Common myeloid progenitor, CD34-positive (primary cell): ENCODE data around the gene CASKIN1.

ENCODE experiments used
- CTCF ChIA-PET: fragments of 350-600 bp; sonication (Branson Sonifier 250); formaldehyde crosslinking; loops from one replicate; lab custom pipeline; 2021; ENCODE audit warnings: antibody characterized with exemption; lab: Charles Lee
- POLR2A ChIA-PET: fragments of 350-600 bp; sonication (Branson Sonifier 250); formaldehyde crosslinking; loops from one replicate; lab custom pipeline; 2021; ENCODE audit warnings: antibody characterized with exemption; lab: Charles Lee
- DNase-seq, 3 donors: peaks; one replicate each; pipeline versions ENCODE4 v3.0.0 to v3.0.0-alpha.2; 2013
- H3K27ac ChIP-seq, 2 experiments: 1 replicate in 1 of 2; 2 replicates in 1 of 2; pipeline ENCODE4 v1.7.0; 2013; ENCODE audit warnings: inconsistent platforms in 2 of 2, low read length in 2 of 2, mild to moderate bottlenecking in 2 of 2, low read depth in 1 of 2, moderate library complexity in 1 of 2; ENCODE audit not compliant: severe bottlenecking in 2 of 2, insufficient read depth in 1 of 2, poor library complexity in 1 of 2
- H3K27me3 ChIP-seq, 5 experiments: replicated peaks in 2 of 5; 1 replicate in 3 of 5; 2 replicates in 2 of 5; pipeline versions ENCODE4 v1.6.1 to v1.7.0; 2013; ENCODE audit warnings: low read length in 4 of 5, mild to moderate bottlenecking in 2 of 5, moderate library complexity in 2 of 5, inconsistent platforms in 1 of 5; ENCODE audit not compliant: insufficient read depth in 5 of 5, control insufficient read depth in 4 of 5
- H3K36me3 ChIP-seq, 4 experiments: 1 replicate in 2 of 4; 2 replicates in 2 of 4; pipeline versions ENCODE4 v1.6.1 to v1.7.0; 2013; ENCODE audit warnings: low read length in 3 of 4, control low read depth in 1 of 4, mild to moderate bottlenecking in 1 of 4; ENCODE audit not compliant: control insufficient read depth in 4 of 4, insufficient read depth in 4 of 4
- H3K4me1 ChIP-seq, 4 experiments: 1 replicate in 3 of 4; 2 replicates in 1 of 4; pipeline versions ENCODE4 v1.6.1 to v1.7.1; 2013; ENCODE audit warnings: low read length in 3 of 4, mild to moderate bottlenecking in 3 of 4, control low read depth in 1 of 4, inconsistent platforms in 1 of 4, moderate library complexity in 1 of 4; ENCODE audit not compliant: control insufficient read depth in 4 of 4, insufficient read depth in 4 of 4; ENCODE audit errors: control extremely low read depth in 1 of 4
- H3K4me3 ChIP-seq, 7 experiments: 1 replicate in 4 of 7; 2 replicates in 3 of 7; pipeline versions ENCODE4 v1.5.1 to v1.7.0; 2013; ENCODE audit warnings: mild to moderate bottlenecking in 7 of 7, low read length in 6 of 7, moderate library complexity in 6 of 7, inconsistent platforms in 2 of 7, low read depth in 2 of 7, control low read depth in 1 of 7; ENCODE audit not compliant: insufficient read depth in 4 of 7, control insufficient read depth in 1 of 7; ENCODE audit errors: extremely low read depth in 1 of 7
- H3K9me3 ChIP-seq, 5 experiments: 1 replicate in 4 of 5; 2 replicates in 1 of 5; pipeline versions ENCODE4 v1.6.1 to v1.7.1; 2013; ENCODE audit warnings: low read length in 4 of 5, mild to moderate bottlenecking in 2 of 5, inconsistent platforms in 1 of 5, low read depth in 1 of 5, moderate library complexity in 1 of 5; ENCODE audit not compliant: control insufficient read depth in 4 of 5, insufficient read depth in 2 of 5; ENCODE audit errors: control extremely low read depth in 1 of 5
- WGBS: methylation state at CpG from one replicate; pipeline ENCODE4 v1.1.5; 2013; ENCODE audit not compliant: insufficient coverage; 5-methylcytosine and 5-hydroxymethylcytosine counted together

The CASKIN1 gene

DNA sequence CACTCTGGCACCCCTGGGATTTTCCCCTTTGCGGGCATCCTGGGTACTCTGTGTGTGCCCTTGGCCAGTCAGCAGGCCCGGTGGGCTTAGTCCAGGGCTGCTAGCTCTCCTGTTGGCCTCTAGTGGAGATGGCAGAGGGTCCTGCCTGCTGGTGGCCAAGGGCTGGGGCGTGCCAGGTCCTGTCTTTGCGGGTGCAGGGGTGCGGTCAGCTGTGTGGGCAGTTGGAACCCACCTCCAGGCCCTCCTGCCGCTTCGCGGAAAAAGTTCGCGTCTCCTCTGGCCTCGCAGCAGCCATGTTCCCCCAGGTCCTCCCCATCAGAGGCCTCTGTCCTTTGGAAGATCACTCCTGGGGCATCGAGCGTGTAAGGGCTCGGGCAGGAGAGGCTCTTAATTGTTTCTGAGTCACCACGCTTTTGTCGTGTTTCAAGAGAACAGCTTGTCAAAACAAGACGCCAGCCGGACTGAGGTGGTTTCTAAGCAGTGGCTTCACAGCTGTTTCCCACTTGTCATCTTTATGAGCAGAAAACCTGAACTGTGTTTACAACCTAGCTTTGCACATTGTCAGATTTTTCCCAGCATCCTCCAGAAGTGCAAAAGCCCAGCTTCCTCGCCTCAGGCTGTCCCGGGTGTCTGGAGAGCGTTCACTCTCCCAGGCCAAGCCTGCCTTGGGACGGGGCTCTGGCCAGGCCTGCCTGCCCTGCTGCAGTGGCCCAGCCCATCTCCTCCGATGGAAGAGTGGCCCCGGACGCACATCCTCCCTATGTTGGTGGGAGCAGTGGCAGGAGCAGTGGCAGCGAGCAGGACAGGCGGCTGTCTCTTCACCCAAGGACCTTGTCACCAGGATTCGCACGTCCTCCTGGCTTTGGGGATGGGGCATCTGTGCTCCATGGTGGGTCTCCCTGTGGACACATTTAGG, 34.9 kb upstream of the CASKIN1 start:
- H3K36me3 ChIP-seq: peaks cover 9 to 87% (median 54%) of the 10 kb centered on the region in 4 experiments

DNA sequence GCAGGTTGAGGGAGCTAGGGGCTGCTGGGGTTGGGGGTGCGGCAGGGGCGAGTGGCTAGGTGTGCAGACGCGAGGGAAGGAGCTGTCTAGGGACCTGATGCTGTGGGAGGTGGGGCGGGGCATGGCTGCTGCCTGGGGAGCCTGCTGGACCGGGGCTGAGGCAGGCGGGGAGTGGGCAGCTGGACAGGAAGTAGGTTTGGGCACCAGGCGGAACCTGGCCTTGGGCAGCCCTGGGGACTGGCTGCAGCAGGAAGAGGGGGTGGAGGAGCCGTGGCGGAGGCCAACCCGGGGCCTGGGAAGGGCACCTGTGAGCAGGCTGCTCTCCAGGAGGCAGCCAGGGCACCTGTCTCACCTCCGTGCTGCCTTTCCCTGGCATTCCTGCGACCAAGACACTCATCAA, 34.0 kb upstream of the CASKIN1 start:
- POLR2A ChIA-PET: no interaction called here
- peaks cover 0 to 9% (median 0%) of the 10 kb centered on the region in 5 experiments for H3K27me3 ChIP-seq
- no peak overlapping the region for H3K4me3 ChIP-seq
- H3K9me3 ChIP-seq: no peaks in the 10 kb centered on the region
- H3K4me1 ChIP-seq: peaks cover 0 to 6% (median 0%) of the 10 kb centered on the region in 4 experiments
- 94% methylated on average over 9 of the region's 13 CpGs for WGBS
- no peak overlapping the region for H3K27ac ChIP-seq
- DNase-seq: no peak
- H3K36me3 ChIP-seq: peaks cover 9 to 87% (median 51%) of the 10 kb centered on the region in 4 experiments
- CTCF ChIA-PET: interaction anchor here (1.5 to 1.7 kb wide), 2 partner anchors 21 to 36 kb away, joined by 3 read pairs; partner anchors contain the start of gene ECI1

More for the DNA sequence above, 34.9 kb upstream of the CASKIN1 start:
- Histone ChIP-seq H3K4me3 (no peak overlapping the region), H3K4me1 (peaks cover 0 to 2% (median 1%) of the 10 kb centered on the region in 4 experiments), H3K9me3 (no peaks in the 10 kb centered on the region), H3K27me3 (peaks cover 0 to 17% (median 5%) of the 10 kb centered on the region in 5 experiments), H3K27ac (no peak overlapping the region)
- ChIA-PET POLR2A (no interaction called here), CTCF (interaction anchor here (0.6 to 1.5 kb wide), 2 partner anchors 22 to 37 kb away, joined by 3 read pairs; no protein-coding TSS in a partner anchor)
- DNase-seq: no peak
- 97% methylated on average over 29 of the region's 29 CpGs for WGBS

DNA sequence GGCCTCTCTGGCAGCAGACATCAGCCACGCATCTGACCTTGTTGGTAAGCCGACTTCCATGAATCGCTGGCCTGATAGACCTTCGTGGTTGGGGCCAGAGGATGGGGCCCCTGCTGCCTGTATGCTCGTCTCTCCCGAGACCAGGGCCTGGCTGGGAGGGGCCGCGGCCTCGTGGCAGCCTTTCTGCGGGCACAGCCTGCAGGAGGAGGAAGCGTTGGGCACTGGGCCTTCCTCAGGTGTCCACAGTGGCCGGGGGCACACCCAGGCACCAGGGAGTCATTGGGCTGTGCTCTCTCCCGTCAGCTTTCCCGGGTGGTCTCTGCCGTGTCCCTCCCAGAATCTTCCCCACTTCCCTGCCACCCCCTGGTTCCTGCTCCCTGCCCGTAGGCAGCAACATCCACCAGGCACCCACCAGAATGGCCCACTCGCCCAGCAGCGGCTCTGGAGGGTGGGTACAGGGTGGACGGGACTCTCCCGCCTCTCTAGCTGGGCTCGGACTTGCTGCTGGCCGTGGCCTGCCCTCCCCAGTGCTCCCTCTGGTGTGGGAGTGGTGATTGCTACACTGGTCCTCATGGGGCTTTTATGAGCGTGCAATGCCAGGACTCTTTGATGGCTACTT, 33.3 kb upstream of the CASKIN1 start:
- ChIA-PET CTCF (interaction anchor here (1.7 kb wide), 1 partner anchor 22 kb away, joined by 3 read pairs; the partner anchor contains the start of gene ECI1), POLR2A (interaction anchor here (0.7 kb wide), 1 partner anchor 9 kb away, joined by 3 read pairs; no protein-coding TSS in a partner anchor)
- WGBS: 94% methylated on average over 20 of the region's 23 CpGs
- Histone ChIP-seq H3K4me1 (peaks cover 0 to 9% (median 4%) of the 10 kb centered on the region in 4 experiments), H3K9me3 (no peaks in the 10 kb centered on the region), H3K4me3 (no peak overlapping the region), H3K27me3 (peaks cover 0 to 3% (median 0%) of the 10 kb centered on the region in 5 experiments), H3K36me3 (peaks cover 9 to 81% (median 48%) of the 10 kb centered on the region in 4 experiments), H3K27ac (no peak overlapping the region)
- no peak for DNase-seq

- Histone ChIP-seq H3K36me3 (peaks cover 8 to 75% (median 43%) of the 10 kb centered on the region in 4 experiments), H3K27me3 (no peaks in the 10 kb centered on the region), H3K4me1 (peaks cover 0 to 15% (median 11%) of the 10 kb centered on the region in 4 experiments), H3K27ac (no peak overlapping the region), H3K4me3 (no peak overlapping the region), H3K9me3 (no peaks in the 10 kb centered on the region)
- 100% methylated on average over 3 of the region's 12 CpGs for WGBS
- CTCF ChIA-PET: interaction anchor here (1.7 kb wide), 1 partner anchor 22 kb away, joined by 3 read pairs; the partner anchor contains the start of gene ECI1
- no peak for DNase-seq
- POLR2A ChIA-PET: interaction anchor here (0.7 kb wide), 1 partner anchor 9 kb away, joined by 3 read pairs; no protein-coding TSS in a partner anchor
These were observed 32.7 kb upstream of the CASKIN1 start for GRCh38 chr16:2229091-2229490.

DNA sequence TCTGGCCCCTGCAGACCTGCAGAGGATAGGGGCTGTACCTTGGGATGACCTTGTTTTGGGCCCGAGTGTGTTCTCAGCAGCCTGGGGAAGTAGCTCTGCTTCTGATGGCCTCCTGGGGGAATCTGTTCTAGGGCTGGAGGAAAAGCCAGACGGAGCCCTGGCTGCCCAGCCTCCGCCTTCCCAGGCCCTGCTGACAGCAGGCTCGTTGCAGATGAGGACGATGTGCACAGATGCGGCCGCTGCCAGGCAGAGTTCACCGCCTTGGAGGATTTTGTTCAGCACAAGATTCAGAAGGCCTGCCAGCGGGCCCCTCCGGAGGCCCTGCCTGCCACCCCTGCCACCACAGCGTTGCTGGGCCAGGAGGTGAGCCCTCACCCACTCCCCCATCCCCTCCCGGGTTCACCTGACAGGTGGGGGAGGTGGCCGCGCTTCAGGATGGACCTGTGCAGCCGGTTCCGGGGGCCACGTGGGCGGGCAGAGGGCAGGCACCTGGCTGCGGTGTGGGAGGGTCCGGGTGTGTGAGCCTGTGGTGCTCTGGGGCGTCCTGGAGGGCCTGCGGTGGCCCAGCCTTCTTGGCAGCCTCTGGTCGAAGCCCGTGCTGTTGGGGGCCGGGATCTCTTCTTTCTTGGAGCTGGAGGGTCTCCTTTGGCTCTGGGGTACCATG, 31.9 kb upstream of the CASKIN1 start:
- Histone ChIP-seq H3K9me3 (no peaks in the 10 kb centered on the region), H3K4me3 (no peak overlapping the region), H3K27ac (no peak overlapping the region), H3K27me3 (no peaks in the 10 kb centered on the region), H3K4me1 (peaks cover 0 to 15% (median 13%) of the 10 kb centered on the region in 4 experiments), H3K36me3 (peaks cover 7 to 67% (median 37%) of the 10 kb centered on the region in 4 experiments)
- POLR2A ChIA-PET: no interaction called here
- CTCF ChIA-PET: interaction anchor here (1.7 kb wide), 1 partner anchor 23 kb away, joined by 3 read pairs; the partner anchor contains the start of gene ECI1
- WGBS: 96% methylated on average over 19 of the region's 25 CpGs
- DNase-seq: no peak

GRCh38 chr16:2226918-2227317, 30.5 kb upstream of the CASKIN1 start:
- ChIA-PET POLR2A (no interaction called here), CTCF (interaction anchor here (1.4 kb wide), 1 partner anchor 12 kb away, joined by 7 read pairs; no protein-coding TSS in a partner anchor)
- H3K36me3 ChIP-seq: peaks cover 5 to 53% (median 29%) of the 10 kb centered on the region in 4 experiments
- no peaks in the 10 kb centered on the region for H3K27me3 ChIP-seq
- peaks cover 0 to 15% (median 14%) of the 10 kb centered on the region in 4 experiments for H3K4me1 ChIP-seq
- H3K9me3 ChIP-seq: no peaks in the 10 kb centered on the region
- DNase-seq: no peak
- no peak overlapping the region for H3K27ac ChIP-seq
- 97% methylated on average over 6 of the region's 6 CpGs for WGBS
- no peak overlapping the region for H3K4me3 ChIP-seq
